Uterus (tissue), 4 donors: ENCODE data around the gene DLGAP3. TPM values are rescaled to one million over a fixed set of nuclear protein-coding genes. Genes with fewer than 3 reads are reported as not detected.

Experiments
- DNase-seq, 2 donors: peaks; one replicate each; pipeline ENCODE4 v3.0.0-alpha.2; 2019 to 2020
- H3K27ac ChIP-seq, 2 donors: fragments of 200-600 bp; sonication (generic); 1 replicate in 1 of 2; 2 replicates in 1 of 2; pipeline ENCODE4 v1.5.1; 2016 to 2018
- H3K27me3 ChIP-seq, 2 donors: fragments of 200-600 bp; sonication (generic); one replicate each; pipeline ENCODE4 v1.5.1; 2018 to 2019; ENCODE audit warnings: control low read depth in 1 of 2
- H3K36me3 ChIP-seq, 2 donors: fragments of 200-600 bp; sonication (generic); one replicate each; pipeline ENCODE4 v1.5.1; 2019; ENCODE audit warnings: control low read depth in 1 of 2
- H3K4me1 ChIP-seq, 2 donors: fragments of 200-600 bp; sonication (generic); one replicate each; pipeline ENCODE4 v1.5.1; 2018 to 2019; ENCODE audit warnings: control low read depth in 1 of 2
- H3K4me3 ChIP-seq, 2 donors: fragments of 200-600 bp; sonication (generic); 1 replicate in 1 of 2; 2 replicates in 1 of 2; pipeline ENCODE4 v1.5.1; 2018 to 2019; ENCODE audit warnings: mild to moderate bottlenecking in 1 of 2
- H3K9me3 ChIP-seq, 2 donors: fragments of 200-600 bp; sonication (generic); one replicate each; pipeline ENCODE4 v1.5.1; 2019; ENCODE audit warnings: control low read depth in 1 of 2
- CTCF ChIP-seq, 4 experiments: fragments of 200-600 bp in 2 of 4; fragments of 450-650 bp in 2 of 4; sonication (generic) in 2 of 4; IDR thresholded peaks; one replicate each; pipeline ENCODE4 v1.5.1; 2016 to 2019; ENCODE audit warnings: antibody characterized with exemption in 4 of 4, mild to moderate bottlenecking in 2 of 4, moderate library complexity in 1 of 4
- POLR2A ChIP-seq, 2 donors: fragments of 450-650 bp; IDR thresholded peaks; one replicate each; pipeline ENCODE4 v1.6.1; 2016; ENCODE audit warnings: antibody characterized with exemption in 2 of 2, mild to moderate bottlenecking in 1 of 2, moderate library complexity in 1 of 2
- intact Hi-C: fragments of 100-400 bp; cut with DNase I; formaldehyde crosslinking; loops from one replicate; pipeline ENCODE4 v1.15.1; 2023; ENCODE audit warnings: low total_unique reads
- total RNA-seq, 4 donors: library from RNA; depleted of rRNA in 3 of 4; stranded (reverse); fragments of >200 nt in 3 of 4; gene quantifications; one replicate each; pipeline versions ENCODE4 v1.1.0 to v1.2.4, GENCODE V29; 2014 to 2023
- donor health status: DM: yes; HTN: yes; CAD: no.

DLGAP3 gene
- total RNA-seq, 4 donors from 2014 or later: 0.14 TPM; not detected in 3

- intact Hi-C loops: no loop called here
- Histone ChIP-seq H3K4me3 (no peak overlapping the region), H3K9me3 (no peaks in the 10 kb centered on the region), H3K27ac (no peak overlapping the region), H3K27me3 (no peaks in the 10 kb centered on the region), H3K4me1 (no peaks in the 10 kb centered on the region), H3K36me3 (no peaks in the 10 kb centered on the region)
- TF ChIP-seq POLR2A (IDR thresholded peaks at IDR 0.05) (no peak), CTCF (IDR thresholded peaks at IDR 0.05) (no peak)
- DNase-seq: no peak
Measured at GRCh38 chr1:34904236-34905097, 25.0 kb downstream of the DLGAP3 start.

- Histone ChIP-seq H3K27me3 (no peaks in the 10 kb centered on the region), H3K9me3 (no peaks in the 10 kb centered on the region), H3K27ac (no peak overlapping the region), H3K4me1 (no peaks in the 10 kb centered on the region), H3K4me3 (no peak overlapping the region), H3K36me3 (no peaks in the 10 kb centered on the region)
- TF ChIP-seq CTCF (IDR thresholded peaks at IDR 0.05): no peak
- TF ChIP-seq POLR2A (IDR thresholded peaks at IDR 0.05): no peak
- no peak for DNase-seq
- intact Hi-C loops: no loop called here
Measured at GRCh38 chr1:34901919-34902318, 27.5 kb downstream of the DLGAP3 start.

GRCh38 chr1:34900775-34901502 is 28.5 kb downstream of the DLGAP3 start:
- H3K27ac ChIP-seq: no peak overlapping the region
- no peaks in the 10 kb centered on the region for H3K4me1 ChIP-seq
- no peak overlapping the region for H3K4me3 ChIP-seq
- intact Hi-C loops: no loop called here
- no peaks in the 10 kb centered on the region for H3K27me3 ChIP-seq
- H3K9me3 ChIP-seq: no peaks in the 10 kb centered on the region
- no peak for TF ChIP-seq CTCF (IDR thresholded peaks at IDR 0.05)
- no peak for TF ChIP-seq POLR2A (IDR thresholded peaks at IDR 0.05)
- no peak for DNase-seq
- H3K36me3 ChIP-seq: no peaks in the 10 kb centered on the region

DNA sequence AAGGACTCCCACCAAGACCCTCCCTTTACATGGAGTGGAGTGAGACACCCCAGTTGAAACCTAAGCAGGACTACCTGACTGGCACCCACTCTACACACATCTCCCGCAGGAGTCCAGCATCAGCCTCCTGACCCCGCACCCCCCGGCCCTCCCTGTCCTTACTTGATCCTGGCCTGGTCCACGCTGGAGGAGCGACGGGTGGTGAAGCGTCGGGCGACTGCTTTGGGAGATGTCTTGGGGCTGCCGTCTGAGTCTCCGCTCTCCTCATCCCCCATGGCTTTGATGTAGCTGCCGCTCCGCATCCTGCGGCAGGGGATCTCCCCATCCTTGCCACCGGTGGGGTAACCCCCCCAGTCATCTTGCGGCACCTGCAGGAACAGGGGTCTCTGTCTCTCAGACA is 29.5 kb downstream of the DLGAP3 start:
- H3K27ac ChIP-seq: no peak overlapping the region
- TF ChIP-seq POLR2A (IDR thresholded peaks at IDR 0.05): no peak
- no peak for TF ChIP-seq CTCF (IDR thresholded peaks at IDR 0.05)
- no peaks in the 10 kb centered on the region for H3K9me3 ChIP-seq
- H3K36me3 ChIP-seq: no peaks in the 10 kb centered on the region
- H3K4me3 ChIP-seq: no peak overlapping the region
- no peaks in the 10 kb centered on the region for H3K4me1 ChIP-seq
- intact Hi-C loops: no loop called here
- no peak for DNase-seq
- H3K27me3 ChIP-seq: no peaks in the 10 kb centered on the region

DNA sequence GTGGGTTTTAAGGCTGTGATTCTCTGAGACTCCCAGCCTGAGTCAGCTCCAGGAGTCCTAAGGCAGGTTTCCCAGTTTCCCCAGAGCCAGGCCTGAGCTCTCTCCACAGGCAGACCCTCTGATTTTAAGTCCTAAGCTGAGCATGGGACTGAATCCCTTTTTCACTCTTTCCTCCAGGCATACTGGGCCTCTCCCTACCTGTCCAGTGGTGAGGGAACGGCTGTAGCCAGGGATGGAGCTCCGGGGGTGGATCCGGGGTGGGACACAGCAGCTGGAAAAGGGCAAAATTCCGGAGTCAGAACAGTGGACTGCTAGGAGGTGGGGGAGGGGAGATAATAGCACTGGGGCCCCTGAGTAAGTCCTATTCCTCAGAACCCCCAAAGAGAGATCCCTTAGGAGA is 30.0 kb downstream of the DLGAP3 start:
- Histone ChIP-seq H3K36me3 (no peaks in the 10 kb centered on the region), H3K27ac (no peak overlapping the region), H3K4me1 (no peaks in the 10 kb centered on the region), H3K4me3 (no peak overlapping the region), H3K27me3 (no peaks in the 10 kb centered on the region), H3K9me3 (no peaks in the 10 kb centered on the region)
- TF ChIP-seq POLR2A (IDR thresholded peaks at IDR 0.05): no peak
- TF ChIP-seq CTCF (IDR thresholded peaks at IDR 0.05): no peak
- intact Hi-C loops: no loop called here
- no peak for DNase-seq
